Uterus (tissue), 4 donors: ENCODE data around the gene METTL14. TPM values are rescaled to one million over a fixed set of nuclear protein-coding genes. Genes with fewer than 3 reads are reported as not detected.

ENCODE experiments used
- DNase-seq, 2 donors: peaks; one replicate each; pipeline ENCODE4 v3.0.0-alpha.2; 2019 to 2020
- H3K27ac ChIP-seq, 2 donors: fragments of 200-600 bp; sonication (generic); 1 replicate in 1 of 2; 2 replicates in 1 of 2; pipeline ENCODE4 v1.5.1; 2016 to 2018
- H3K27me3 ChIP-seq, 2 donors: fragments of 200-600 bp; sonication (generic); one replicate each; pipeline ENCODE4 v1.5.1; 2018 to 2019; ENCODE audit warnings: control low read depth in 1 of 2
- H3K36me3 ChIP-seq, 2 donors: fragments of 200-600 bp; sonication (generic); one replicate each; pipeline ENCODE4 v1.5.1; 2019; ENCODE audit warnings: control low read depth in 1 of 2
- H3K4me1 ChIP-seq, 2 donors: fragments of 200-600 bp; sonication (generic); one replicate each; pipeline ENCODE4 v1.5.1; 2018 to 2019; ENCODE audit warnings: control low read depth in 1 of 2
- H3K4me3 ChIP-seq, 2 donors: fragments of 200-600 bp; sonication (generic); 1 replicate in 1 of 2; 2 replicates in 1 of 2; pipeline ENCODE4 v1.5.1; 2018 to 2019; ENCODE audit warnings: mild to moderate bottlenecking in 1 of 2
- H3K9me3 ChIP-seq, 2 donors: fragments of 200-600 bp; sonication (generic); one replicate each; pipeline ENCODE4 v1.5.1; 2019; ENCODE audit warnings: control low read depth in 1 of 2
- CTCF ChIP-seq, 4 experiments: fragments of 200-600 bp in 2 of 4; fragments of 450-650 bp in 2 of 4; sonication (generic) in 2 of 4; IDR thresholded peaks; one replicate each; pipeline ENCODE4 v1.5.1; 2016 to 2019; ENCODE audit warnings: antibody characterized with exemption in 4 of 4, mild to moderate bottlenecking in 2 of 4, moderate library complexity in 1 of 4
- POLR2A ChIP-seq, 2 donors: fragments of 450-650 bp; IDR thresholded peaks; one replicate each; pipeline ENCODE4 v1.6.1; 2016; ENCODE audit warnings: antibody characterized with exemption in 2 of 2, mild to moderate bottlenecking in 1 of 2, moderate library complexity in 1 of 2
- intact Hi-C: fragments of 100-400 bp; cut with DNase I; formaldehyde crosslinking; loops from one replicate; pipeline ENCODE4 v1.15.1; 2023; ENCODE audit warnings: low total_unique reads
- total RNA-seq, 4 donors: library from RNA; depleted of rRNA in 3 of 4; stranded (reverse); fragments of >200 nt in 3 of 4; gene quantifications; one replicate each; pipeline versions ENCODE4 v1.1.0 to v1.2.4, GENCODE V29; 2014 to 2023
- donor health status: DM: yes; HTN: yes; CAD: no.

Gene METTL14
- total RNA-seq, 4 donors from 2014 or later = 2.3 to 92.6 (median 33.7) TPM

- no peaks in the 10 kb centered on the region for H3K27me3 ChIP-seq
- H3K9me3 ChIP-seq = no peaks in the 10 kb centered on the region
- no peak for TF ChIP-seq CTCF (IDR thresholded peaks at IDR 0.05)
- TF ChIP-seq POLR2A (IDR thresholded peaks at IDR 0.05) = no peak
- no peak for DNase-seq
- no peaks in the 10 kb centered on the region for H3K36me3 ChIP-seq
- H3K4me3 ChIP-seq = no peak overlapping the region
- no peak overlapping the region for H3K27ac ChIP-seq
- no peaks in the 10 kb centered on the region for H3K4me1 ChIP-seq
- intact Hi-C loops = no loop called here
Measured at GRCh38 chr4:118714682-118715081, 29.5 kb downstream of the METTL14 start.

GRCh38 chr4:118716304-118716703 lies 31.1 kb downstream of the METTL14 start:
- TF ChIP-seq POLR2A (IDR thresholded peaks at IDR 0.05) = no peak
- no peak for TF ChIP-seq CTCF (IDR thresholded peaks at IDR 0.05)
- H3K9me3 ChIP-seq = no peaks in the 10 kb centered on the region
- no peak overlapping the region for H3K4me3 ChIP-seq
- intact Hi-C loops = no loop called here
- H3K27me3 ChIP-seq = no peaks in the 10 kb centered on the region
- no peak overlapping the region for H3K27ac ChIP-seq
- H3K36me3 ChIP-seq = no peaks in the 10 kb centered on the region
- no peaks in the 10 kb centered on the region for H3K4me1 ChIP-seq
- no peak for DNase-seq

- no peaks in the 10 kb centered on the region for H3K36me3 ChIP-seq
- intact Hi-C loops = no loop called here
- no peak overlapping the region for H3K27ac ChIP-seq
- no peaks in the 10 kb centered on the region for H3K4me1 ChIP-seq
- DNase-seq = no peak
- H3K27me3 ChIP-seq = no peaks in the 10 kb centered on the region
- no peak overlapping the region for H3K4me3 ChIP-seq
- TF ChIP-seq CTCF (IDR thresholded peaks at IDR 0.05) (no peak), POLR2A (IDR thresholded peaks at IDR 0.05) (no peak)
- no peaks in the 10 kb centered on the region for H3K9me3 ChIP-seq
Measured at GRCh38 chr4:118718511-118719170, 33.4 kb downstream of the METTL14 start.

GRCh38 chr4:118721752-118722151 lies 36.6 kb downstream of the METTL14 start:
- Histone ChIP-seq H3K27me3 (no peaks in the 10 kb centered on the region), H3K4me1 (no peaks in the 10 kb centered on the region), H3K4me3 (no peak overlapping the region), H3K27ac (no peak overlapping the region), H3K9me3 (no peaks in the 10 kb centered on the region), H3K36me3 (no peaks in the 10 kb centered on the region)
- TF ChIP-seq CTCF (IDR thresholded peaks at IDR 0.05) = no peak
- no peak for TF ChIP-seq POLR2A (IDR thresholded peaks at IDR 0.05)
- no peak for DNase-seq
- intact Hi-C loops = no loop called here

- no peak for DNase-seq
- no peak overlapping the region for H3K27ac ChIP-seq
- H3K36me3 ChIP-seq = no peaks in the 10 kb centered on the region
- H3K9me3 ChIP-seq = no peaks in the 10 kb centered on the region
- no peaks in the 10 kb centered on the region for H3K27me3 ChIP-seq
- intact Hi-C loops = no loop called here
- H3K4me1 ChIP-seq = no peaks in the 10 kb centered on the region
- TF ChIP-seq POLR2A (IDR thresholded peaks at IDR 0.05) = no peak
- TF ChIP-seq CTCF (IDR thresholded peaks at IDR 0.05) = no peak
- no peak overlapping the region for H3K4me3 ChIP-seq
Measured at GRCh38 chr4:118723369-118723768, 38.2 kb downstream of the METTL14 start.
